Measurements from ENCODE around the gene HDC. TPM values are rescaled to one million over a fixed set of nuclear protein-coding genes. Genes with fewer than 3 reads are reported as not detected.

The HDC gene
- total RNA-seq, 1 experiment from 2014 or later = not detected

DNA sequence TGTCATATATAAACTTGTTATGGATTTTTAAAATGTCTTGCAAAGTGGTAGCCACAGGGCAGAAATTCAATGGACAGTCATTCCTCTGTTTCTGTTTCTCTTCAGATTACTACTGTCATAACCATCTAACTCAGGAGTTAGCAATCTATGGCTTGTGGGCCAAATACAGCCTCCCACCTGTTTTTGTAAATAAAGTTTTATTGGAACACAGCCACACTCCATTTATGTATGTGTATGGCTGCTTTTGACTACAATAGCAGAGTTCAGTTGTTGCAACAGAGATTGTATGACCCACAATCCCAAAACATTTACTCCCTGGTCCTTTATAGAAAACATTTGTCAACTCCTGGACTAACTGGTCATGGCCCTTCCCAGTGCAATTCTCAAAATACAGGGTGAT is 63.5 kb downstream of the HDC start:
- no peak overlapping the region for H3K4me3 ChIP-seq (ENCODE audit: low read depth in 2 of 2, low read length in 2 of 2)
- ChIA-PET CTCF (no interaction called here), POLR2A (no interaction called here)
- H3K36me3 ChIP-seq (ENCODE audit: control insufficient read depth, insufficient read depth, low read length) = no peaks in the 10 kb centered on the region
- BruUV-seq (replicated peaks) = no TSS peak
- H3K9me3 ChIP-seq (ENCODE audit: control insufficient read depth, insufficient read depth, low read depth, low read length) = no peaks in the 10 kb centered on the region
- DNase-seq (ENCODE audit: low read depth, low spot score) = no peak
- H3K4me1 ChIP-seq (ENCODE audit: control insufficient read depth, insufficient read depth, low read length) = no peaks in the 10 kb centered on the region
- in situ Hi-C loops (cut with HindIII; ENCODE audit: low pct_unique_long_range_greater_than_20kb, low sequenced_read_pairs) (no loop called here), intact Hi-C loops (cut with micrococcal nuclease; ENCODE audit: unreplicated experiment) (no loop called here)
- no peak for TF ChIP-seq TCF7L2 (IDR thresholded peaks at IDR 0.05; ENCODE audit: low read depth, low read length)
- TF ChIP-seq, protein P1, sequence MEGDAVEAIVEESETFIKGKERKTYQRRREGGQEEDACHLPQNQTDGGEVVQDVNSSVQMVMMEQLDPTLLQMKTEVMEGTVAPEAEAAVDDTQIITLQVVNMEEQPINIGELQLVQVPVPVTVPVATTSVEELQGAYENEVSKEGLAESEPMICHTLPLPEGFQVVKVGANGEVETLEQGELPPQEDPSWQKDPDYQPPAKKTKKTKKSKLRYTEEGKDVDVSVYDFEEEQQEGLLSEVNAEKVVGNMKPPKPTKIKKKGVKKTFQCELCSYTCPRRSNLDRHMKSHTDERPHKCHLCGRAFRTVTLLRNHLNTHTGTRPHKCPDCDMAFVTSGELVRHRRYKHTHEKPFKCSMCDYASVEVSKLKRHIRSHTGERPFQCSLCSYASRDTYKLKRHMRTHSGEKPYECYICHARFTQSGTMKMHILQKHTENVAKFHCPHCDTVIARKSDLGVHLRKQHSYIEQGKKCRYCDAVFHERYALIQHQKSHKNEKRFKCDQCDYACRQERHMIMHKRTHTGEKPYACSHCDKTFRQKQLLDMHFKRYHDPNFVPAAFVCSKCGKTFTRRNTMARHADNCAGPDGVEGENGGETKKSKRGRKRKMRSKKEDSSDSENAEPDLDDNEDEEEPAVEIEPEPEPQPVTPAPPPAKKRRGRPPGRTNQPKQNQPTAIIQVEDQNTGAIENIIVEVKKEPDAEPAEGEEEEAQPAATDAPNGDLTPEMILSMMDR (IDR thresholded peaks at IDR 0.05) = no peak
- TF ChIP-seq, protein P2, sequence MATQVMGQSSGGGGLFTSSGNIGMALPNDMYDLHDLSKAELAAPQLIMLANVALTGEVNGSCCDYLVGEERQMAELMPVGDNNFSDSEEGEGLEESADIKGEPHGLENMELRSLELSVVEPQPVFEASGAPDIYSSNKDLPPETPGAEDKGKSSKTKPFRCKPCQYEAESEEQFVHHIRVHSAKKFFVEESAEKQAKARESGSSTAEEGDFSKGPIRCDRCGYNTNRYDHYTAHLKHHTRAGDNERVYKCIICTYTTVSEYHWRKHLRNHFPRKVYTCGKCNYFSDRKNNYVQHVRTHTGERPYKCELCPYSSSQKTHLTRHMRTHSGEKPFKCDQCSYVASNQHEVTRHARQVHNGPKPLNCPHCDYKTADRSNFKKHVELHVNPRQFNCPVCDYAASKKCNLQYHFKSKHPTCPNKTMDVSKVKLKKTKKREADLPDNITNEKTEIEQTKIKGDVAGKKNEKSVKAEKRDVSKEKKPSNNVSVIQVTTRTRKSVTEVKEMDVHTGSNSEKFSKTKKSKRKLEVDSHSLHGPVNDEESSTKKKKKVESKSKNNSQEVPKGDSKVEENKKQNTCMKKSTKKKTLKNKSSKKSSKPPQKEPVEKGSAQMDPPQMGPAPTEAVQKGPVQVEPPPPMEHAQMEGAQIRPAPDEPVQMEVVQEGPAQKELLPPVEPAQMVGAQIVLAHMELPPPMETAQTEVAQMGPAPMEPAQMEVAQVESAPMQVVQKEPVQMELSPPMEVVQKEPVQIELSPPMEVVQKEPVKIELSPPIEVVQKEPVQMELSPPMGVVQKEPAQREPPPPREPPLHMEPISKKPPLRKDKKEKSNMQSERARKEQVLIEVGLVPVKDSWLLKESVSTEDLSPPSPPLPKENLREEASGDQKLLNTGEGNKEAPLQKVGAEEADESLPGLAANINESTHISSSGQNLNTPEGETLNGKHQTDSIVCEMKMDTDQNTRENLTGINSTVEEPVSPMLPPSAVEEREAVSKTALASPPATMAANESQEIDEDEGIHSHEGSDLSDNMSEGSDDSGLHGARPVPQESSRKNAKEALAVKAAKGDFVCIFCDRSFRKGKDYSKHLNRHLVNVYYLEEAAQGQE (IDR thresholded peaks at IDR 0.05; ENCODE audit: insufficient read depth in 1 of 2, low read depth in 2 of 2, low read length in 1 of 2) = no peak
- no peak for TF ChIP-seq SIN3A (IDR thresholded peaks at IDR 0.05; ENCODE audit: borderline replicate concordance, insufficient read depth, low read depth, low read length)
- H3K27me3 ChIP-seq (ENCODE audit: control insufficient read depth, insufficient read depth, low read length) = no peaks in the 10 kb centered on the region; the same call in 1 of the 2 replicates
- ATAC-seq = no peak
- H3K27ac ChIP-seq (ENCODE audit: low read length) = no peak overlapping the region

DNA sequence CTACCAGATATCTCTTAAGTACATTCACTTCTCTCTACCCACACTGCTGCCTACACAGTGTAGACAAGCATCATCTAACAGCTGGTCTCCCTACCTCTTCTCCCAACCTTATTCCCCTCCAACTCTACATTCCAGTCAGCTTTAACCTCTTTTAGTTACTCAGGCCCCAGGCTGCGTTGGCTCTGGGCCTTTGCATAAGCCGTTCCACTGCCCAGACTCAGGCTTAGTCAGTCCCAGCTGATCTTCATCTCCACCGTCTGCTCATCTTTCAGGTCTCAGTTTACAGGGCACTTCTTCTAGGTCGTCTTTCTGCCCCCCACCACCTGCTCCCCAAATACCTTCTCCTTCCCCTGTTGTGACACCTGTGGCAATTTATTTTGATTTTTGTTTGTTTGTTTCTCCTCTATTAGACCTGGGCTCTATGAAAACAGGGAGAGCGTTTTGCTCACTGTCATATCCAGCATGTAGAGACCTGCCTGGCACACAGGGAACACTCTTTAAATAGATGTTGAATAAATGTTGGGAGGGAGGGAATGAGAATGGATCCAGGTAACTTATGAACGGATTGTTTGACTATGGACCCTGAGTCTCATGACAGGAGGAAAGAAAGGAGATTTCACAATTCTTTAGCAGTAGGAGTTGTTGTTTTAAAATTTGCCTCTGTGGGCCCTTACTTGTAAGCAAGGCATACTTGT is 72.5 kb downstream of the HDC start:
- DNase-seq (ENCODE audit: low read depth, low spot score) (no peak), ATAC-seq (no peak)
- ChIA-PET POLR2A (no interaction called here), CTCF (no interaction called here)
- in situ Hi-C loops (cut with HindIII; ENCODE audit: low pct_unique_long_range_greater_than_20kb, low sequenced_read_pairs) (no loop called here), intact Hi-C loops (cut with micrococcal nuclease; ENCODE audit: unreplicated experiment) (no loop called here)
- TF ChIP-seq SIN3A (IDR thresholded peaks at IDR 0.05; ENCODE audit: borderline replicate concordance, insufficient read depth, low read depth, low read length) (no peak), TCF7L2 (IDR thresholded peaks at IDR 0.05; ENCODE audit: low read depth, low read length) (no peak)
- TF ChIP-seq, protein P1 (IDR thresholded peaks at IDR 0.05) = no peak
- Histone ChIP-seq H3K4me3 (ENCODE audit: low read depth in 2 of 2, low read length in 2 of 2) (no peak overlapping the region), H3K4me1 (ENCODE audit: control insufficient read depth, insufficient read depth, low read length) (no peaks in the 10 kb centered on the region), H3K27ac (ENCODE audit: low read length) (no peak overlapping the region), H3K36me3 (ENCODE audit: control insufficient read depth, insufficient read depth, low read length) (no peaks in the 10 kb centered on the region), H3K9me3 (ENCODE audit: control insufficient read depth, insufficient read depth, low read depth, low read length) (no peaks in the 10 kb centered on the region), H3K27me3 (ENCODE audit: control insufficient read depth, insufficient read depth, low read length) (peaks cover 2% of the 10 kb centered on the region; the same call in 1 of the 2 replicates)
- BruUV-seq (replicated peaks) = no TSS peak

Measured in Panc1 (cell line).